Stimulated activated effector memory CD8-positive, alpha-beta T cell treated with anti-CD3 and anti-CD28 coated beads, Interleukin-12 subunit alpha, Interleukin-12 subunit beta, amount 100 ng/mL, for 72 hours (primary cell): Measurements from ENCODE around the gene ACTR8.

Experiments used
- ATAC-seq: fragments of 150-1000 bp; cut with Tn5 transposase; 2 replicates; pipeline ENCODE4 v1.10.0; 2021
- DNase-seq, 2 donors: peaks; one replicate each; pipeline ENCODE4 v3.0.0; 2021 to 2022; ENCODE audit warnings: low spot score in 2 of 2
- H3K27ac Mint-ChIP-seq: one replicate; pipeline ENCODE4 v1.8.0; 2022; ENCODE audit warnings: mild to moderate bottlenecking, mixed read lengths
- H3K36me3 Mint-ChIP-seq: one replicate; pipeline ENCODE4 v1.8.0; 2022; ENCODE audit warnings: mild to moderate bottlenecking, mixed read lengths
- H3K4me1 Mint-ChIP-seq: one replicate; pipeline ENCODE4 v1.8.0; 2022; ENCODE audit warnings: mixed read lengths
- H3K4me3 Mint-ChIP-seq: one replicate; pipeline ENCODE4 v1.8.0; 2022; ENCODE audit warnings: mild to moderate bottlenecking, mixed read lengths
- H3K9me3 Mint-ChIP-seq: one replicate; pipeline ENCODE4 v1.8.0; 2022; ENCODE audit warnings: mixed read lengths

Gene ACTR8

GRCh38 chr3:53887446-53887845, 5.5 kb upstream of the ACTR8 start:
- DNase-seq (no peak), ATAC-seq (no peak)
- peaks cover 84% of the 10 kb centered on the region for H3K36me3 Mint-ChIP-seq
- H3K4me1 Mint-ChIP-seq, result peaks cover 49% of the 10 kb centered on the region
- H3K9me3 Mint-ChIP-seq, result no peaks in the 10 kb centered on the region
- peak overlapping the region; percentile 52 for H3K27ac Mint-ChIP-seq
- H3K4me3 Mint-ChIP-seq, result no peak overlapping the region

- Mint-ChIP-seq H3K4me3 (no peak overlapping the region), H3K9me3 (no peaks in the 10 kb centered on the region), H3K4me1 (peaks cover 47% of the 10 kb centered on the region), H3K27ac (no peak overlapping the region), H3K36me3 (peaks cover 87% of the 10 kb centered on the region)
- no peak for DNase-seq
- no peak for ATAC-seq
Measured at GRCh38 chr3:53885239-53885638, 3.3 kb upstream of the ACTR8 start.

- DNase-seq, result no peak
- Mint-ChIP-seq H3K4me3 (no peak overlapping the region), H3K4me1 (peaks cover 45% of the 10 kb centered on the region), H3K27ac (no peak overlapping the region), H3K9me3 (no peaks in the 10 kb centered on the region), H3K36me3 (peaks cover 89% of the 10 kb centered on the region)
- no peak for ATAC-seq
Measured at GRCh38 chr3:53884623-53885022, 2.7 kb upstream of the ACTR8 start.

- H3K36me3 Mint-ChIP-seq, result peaks cover 90% of the 10 kb centered on the region
- H3K9me3 Mint-ChIP-seq, result no peaks in the 10 kb centered on the region
- H3K27ac Mint-ChIP-seq, result peak overlapping the region; percentile 94
- peaks cover 41% of the 10 kb centered on the region for H3K4me1 Mint-ChIP-seq
- ATAC-seq (no peak), DNase-seq (no peak)
- H3K4me3 Mint-ChIP-seq, result peak overlapping the region; percentile 88
Measured at GRCh38 chr3:53883008-53883407, 1.1 kb upstream of the ACTR8 start.

GRCh38 chr3:53880396-53881345, 1.3 kb downstream of the ACTR8 start:
- H3K27ac Mint-ChIP-seq, result peak overlapping the region; percentile 94
- H3K4me3 Mint-ChIP-seq, result peak overlapping the region; percentile 88
- DNase-seq (peak in 1 of 2 donors; percentile 50), ATAC-seq (no peak)
- peaks cover 34% of the 10 kb centered on the region for H3K4me1 Mint-ChIP-seq
- peaks cover 90% of the 10 kb centered on the region for H3K36me3 Mint-ChIP-seq
- no peaks in the 10 kb centered on the region for H3K9me3 Mint-ChIP-seq

- H3K4me1 Mint-ChIP-seq, result peaks cover 8% of the 10 kb centered on the region
- H3K4me3 Mint-ChIP-seq, result no peak overlapping the region
- DNase-seq, result no peak
- no peak overlapping the region for H3K27ac Mint-ChIP-seq
- no peak for ATAC-seq
- H3K9me3 Mint-ChIP-seq, result no peaks in the 10 kb centered on the region
- peaks cover 98% of the 10 kb centered on the region for H3K36me3 Mint-ChIP-seq
Measured at GRCh38 chr3:53865732-53866499, 16.0 kb downstream of the ACTR8 start.

- H3K4me3 Mint-ChIP-seq, result no peak overlapping the region
- H3K36me3 Mint-ChIP-seq, result peaks cover 70% of the 10 kb centered on the region
- no peak overlapping the region for H3K27ac Mint-ChIP-seq
- ATAC-seq, result no peak
- no peak for DNase-seq
- no peaks in the 10 kb centered on the region for H3K9me3 Mint-ChIP-seq
- peaks cover under 1% of the 10 kb centered on the region for H3K4me1 Mint-ChIP-seq
Measured at GRCh38 chr3:53863145-53863544, 18.8 kb downstream of the ACTR8 start.

GRCh38 chr3:53862241-53862640, 19.7 kb downstream of the ACTR8 start:
- Mint-ChIP-seq H3K9me3 (no peaks in the 10 kb centered on the region), H3K36me3 (peaks cover 61% of the 10 kb centered on the region), H3K4me3 (no peak overlapping the region), H3K4me1 (no peaks in the 10 kb centered on the region), H3K27ac (peak overlapping the region; percentile 10)
- ATAC-seq (no peak), DNase-seq (no peak)

- no peak for DNase-seq
- Mint-ChIP-seq H3K36me3 (peaks cover 41% of the 10 kb centered on the region), H3K9me3 (no peaks in the 10 kb centered on the region), H3K4me3 (no peak overlapping the region), H3K4me1 (no peaks in the 10 kb centered on the region), H3K27ac (no peak overlapping the region)
- no peak for ATAC-seq
Measured at GRCh38 chr3:53860196-53860595, 21.8 kb downstream of the ACTR8 start.

GRCh38 chr3:53859178-53859577, 22.8 kb downstream of the ACTR8 start:
- Mint-ChIP-seq H3K36me3 (peaks cover 31% of the 10 kb centered on the region), H3K27ac (no peak overlapping the region), H3K4me1 (no peaks in the 10 kb centered on the region), H3K9me3 (no peaks in the 10 kb centered on the region), H3K4me3 (no peak overlapping the region)
- DNase-seq (no peak), ATAC-seq (no peak)

- no peak for DNase-seq
- no peaks in the 10 kb centered on the region for H3K4me1 Mint-ChIP-seq
- no peak overlapping the region for H3K27ac Mint-ChIP-seq
- peaks cover 22% of the 10 kb centered on the region for H3K36me3 Mint-ChIP-seq
- no peak for ATAC-seq
- no peaks in the 10 kb centered on the region for H3K9me3 Mint-ChIP-seq
- H3K4me3 Mint-ChIP-seq, result no peak overlapping the region
Measured at GRCh38 chr3:53858096-53858741, 23.7 kb downstream of the ACTR8 start.

- Mint-ChIP-seq H3K4me1 (no peaks in the 10 kb centered on the region), H3K9me3 (no peaks in the 10 kb centered on the region), H3K27ac (no peak overlapping the region), H3K4me3 (no peak overlapping the region), H3K36me3 (peaks cover 10% of the 10 kb centered on the region)
- ATAC-seq (no peak), DNase-seq (no peak)
Measured at GRCh38 chr3:53856964-53857363, 25.0 kb downstream of the ACTR8 start.

- Mint-ChIP-seq H3K4me3 (no peak overlapping the region), H3K4me1 (no peaks in the 10 kb centered on the region), H3K36me3 (no peaks in the 10 kb centered on the region), H3K27ac (no peak overlapping the region), H3K9me3 (no peaks in the 10 kb centered on the region)
- DNase-seq, result no peak
- ATAC-seq, result no peak
Measured at GRCh38 chr3:53850895-53851294, 31.1 kb downstream of the ACTR8 start.

- Mint-ChIP-seq H3K36me3 (no peaks in the 10 kb centered on the region), H3K4me3 (no peak overlapping the region), H3K27ac (no peak overlapping the region), H3K4me1 (no peaks in the 10 kb centered on the region), H3K9me3 (no peaks in the 10 kb centered on the region)
- no peak for ATAC-seq
- DNase-seq, result no peak
Measured at GRCh38 chr3:53849916-53850315, 32.0 kb downstream of the ACTR8 start.

GRCh38 chr3:53846851-53847155, 35.1 kb downstream of the ACTR8 start:
- Mint-ChIP-seq H3K4me1 (peaks cover 6% of the 10 kb centered on the region), H3K4me3 (peak overlapping the region; percentile 56), H3K36me3 (no peaks in the 10 kb centered on the region), H3K9me3 (no peaks in the 10 kb centered on the region), H3K27ac (no peak overlapping the region)
- DNase-seq, result no peak
- no peak for ATAC-seq
